Stimulated activated CD8-positive, alpha-beta memory T cell treated with anti-CD3 and anti-CD28 coated beads, Interleukin-12 subunit alpha, Interleukin-12 subunit beta, amount 100 ng/mL, for 24 hours (primary cell): ENCODE data around the gene RIMS4.

Experiments
- DNase-seq: peaks from one replicate; pipeline ENCODE4 v3.0.0-alpha.2; 2020; ENCODE audit errors: extremely low read depth

RIMS4 gene

DNA sequence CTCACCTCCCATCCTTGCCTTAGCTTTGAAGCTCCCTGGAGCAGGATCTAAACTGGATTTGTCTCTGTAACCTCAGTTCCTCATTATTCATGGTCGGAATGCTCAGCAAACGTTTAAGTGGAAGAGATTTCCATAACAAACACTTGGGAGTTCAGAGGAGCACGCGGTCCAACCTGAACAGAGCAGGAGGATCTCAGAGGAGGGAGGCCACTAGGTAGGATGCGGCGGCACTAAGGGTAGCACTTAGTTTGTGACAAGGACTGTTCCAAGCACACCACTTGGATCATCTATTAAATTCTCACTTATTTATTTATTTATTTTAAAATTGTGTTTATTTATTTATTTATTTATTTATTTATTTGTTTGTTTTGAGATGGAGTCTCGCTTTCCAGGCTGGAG is 108.5 kb downstream of the RIMS4 start:
- no peak for DNase-seq
